ENCODE results near the gene DAAM1. TPM values are rescaled to one million over a fixed set of nuclear protein-coding genes. Genes with fewer than 3 reads are reported as not detected.
A peak's percentile ranks its signal among the peaks of the same experiment; 100 is the strongest.

The DAAM1 gene
- polyA plus RNA-seq, 3 donors: 3.2 to 6.3 (median 4.4) TPM

GRCh38 chr14:59333668-59334067 is 145.2 kb downstream of the DAAM1 start:
- Histone ChIP-seq H3K36me3 (replicated peaks in 1 of 2; ENCODE audit: control insufficient read depth in 1 of 2, insufficient read depth in 2 of 2, low read length in 2 of 2) (peaks cover 0 to 8% of the 10 kb centered on the region in 2 donors), H2AFZ (ENCODE audit: insufficient read depth, low read depth, low read length, poor library complexity, severe bottlenecking) (no peak overlapping the region), H3K27me3 (ENCODE audit: control insufficient read depth in 2 of 2, insufficient read depth in 2 of 2, low read length in 2 of 2) (no peaks in the 10 kb centered on the region), H3K4me2 (replicated peaks; ENCODE audit: extremely low read depth, low read length, poor library complexity, severe bottlenecking) (peak overlapping the region; percentile 20), H3K9ac (ENCODE audit: insufficient read depth, low read length, poor library complexity, severe bottlenecking) (no peak overlapping the region), H3K9me3 (replicated peaks in 1 of 2; ENCODE audit: control insufficient read depth in 1 of 2, insufficient read depth in 1 of 2, low read length in 2 of 2) (no peaks in the 10 kb centered on the region), H3K79me2 (ENCODE audit: insufficient read depth, low read length) (no peaks in the 10 kb centered on the region), H4K20me1 (ENCODE audit: insufficient read depth, low read length) (no peaks in the 10 kb centered on the region), H3K27ac (ENCODE audit: low read depth in 1 of 2, low read length in 2 of 2) (peak overlapping the region in 1 of 2 donors; percentile 29), H3K4me3 (replicated peaks in 1 of 3; ENCODE audit: low read depth in 2 of 3, low read length in 3 of 3) (peak overlapping the region in 1 of 3 experiments; percentile 7), H3K4me1 (ENCODE audit: control insufficient read depth in 1 of 2, insufficient read depth in 2 of 2, low read length in 2 of 2) (peaks cover 34 to 35% of the 10 kb centered on the region in 2 donors)
- Mint-ChIP-seq H3K27ac (peak overlapping the region in 4 of 7 donors; percentile 3 to 60 (median 28)), H3K27me3 (ENCODE audit: low read depth in 3 of 3) (no peaks in the 10 kb centered on the region), H3K4me3 (no peak overlapping the region), H3K9me3 (peaks cover 0 to 3% (median 0%) of the 10 kb centered on the region in 7 donors), H3K36me3 (peaks cover 7 to 14% of the 10 kb centered on the region in 2 donors), H3K4me1 (peaks cover 51% of the 10 kb centered on the region)
- intact Hi-C loops (cut with micrococcal nuclease): no loop called here
- WGBS (ENCODE audit: insufficient coverage): no CpG with 5 or more reads among the region's 1 CpG
- TF ChIP-seq CTCF (IDR thresholded peaks at IDR 0.05): no peak
- peak in 2 of 3 donors; percentile 29 to 35 for DNase-seq

- H3K27me3 ChIP-seq (ENCODE audit: control insufficient read depth in 2 of 2, insufficient read depth in 2 of 2, low read length in 2 of 2): no peaks in the 10 kb centered on the region
- H3K27ac ChIP-seq (ENCODE audit: low read depth in 1 of 2, low read length in 2 of 2): no peak overlapping the region
- H3K4me1 ChIP-seq (ENCODE audit: control insufficient read depth in 1 of 2, insufficient read depth in 2 of 2, low read length in 2 of 2): peaks cover 34 to 35% of the 10 kb centered on the region in 2 donors
- intact Hi-C loops (cut with micrococcal nuclease): no loop called here
- H3K36me3 Mint-ChIP-seq: peaks cover 7 to 11% of the 10 kb centered on the region in 2 donors
- H3K27me3 Mint-ChIP-seq (ENCODE audit: low read depth in 3 of 3): no peaks in the 10 kb centered on the region
- H2AFZ ChIP-seq (ENCODE audit: insufficient read depth, low read depth, low read length, poor library complexity, severe bottlenecking): no peak overlapping the region
- no peak for TF ChIP-seq CTCF (IDR thresholded peaks at IDR 0.05)
- peak overlapping the region in 2 of 7 donors; percentile 15 to 56 for H3K27ac Mint-ChIP-seq
- no peak for DNase-seq
- H3K4me2 ChIP-seq (replicated peaks; ENCODE audit: extremely low read depth, low read length, poor library complexity, severe bottlenecking): no peak overlapping the region
- peaks cover 51% of the 10 kb centered on the region for H3K4me1 Mint-ChIP-seq
- no peaks in the 10 kb centered on the region for H3K79me2 ChIP-seq (ENCODE audit: insufficient read depth, low read length)
- no peaks in the 10 kb centered on the region for H3K9me3 ChIP-seq (replicated peaks in 1 of 2; ENCODE audit: control insufficient read depth in 1 of 2, insufficient read depth in 1 of 2, low read length in 2 of 2)
- H3K36me3 ChIP-seq (replicated peaks in 1 of 2; ENCODE audit: control insufficient read depth in 1 of 2, insufficient read depth in 2 of 2, low read length in 2 of 2): peaks cover 0 to 8% of the 10 kb centered on the region in 2 donors
- H4K20me1 ChIP-seq (ENCODE audit: insufficient read depth, low read length): no peaks in the 10 kb centered on the region
- no peak overlapping the region for H3K4me3 ChIP-seq (replicated peaks in 1 of 3; ENCODE audit: low read depth in 2 of 3, low read length in 3 of 3)
- no peak overlapping the region for H3K4me3 Mint-ChIP-seq
- WGBS (ENCODE audit: insufficient coverage): 100% methylated on average over 2 of the region's 3 CpGs
- H3K9me3 Mint-ChIP-seq: peaks cover 0 to 3% (median 0%) of the 10 kb centered on the region in 7 donors
- H3K9ac ChIP-seq (ENCODE audit: insufficient read depth, low read length, poor library complexity, severe bottlenecking): no peak overlapping the region
Observed at GRCh38 chr14:59334253-59334652, 145.8 kb downstream of the DAAM1 start.
